ENCODE results near the gene SLC30A9.
A peak's percentile ranks its signal among the peaks of the same experiment; 100 is the strongest.

SLC30A9 gene

DNA sequence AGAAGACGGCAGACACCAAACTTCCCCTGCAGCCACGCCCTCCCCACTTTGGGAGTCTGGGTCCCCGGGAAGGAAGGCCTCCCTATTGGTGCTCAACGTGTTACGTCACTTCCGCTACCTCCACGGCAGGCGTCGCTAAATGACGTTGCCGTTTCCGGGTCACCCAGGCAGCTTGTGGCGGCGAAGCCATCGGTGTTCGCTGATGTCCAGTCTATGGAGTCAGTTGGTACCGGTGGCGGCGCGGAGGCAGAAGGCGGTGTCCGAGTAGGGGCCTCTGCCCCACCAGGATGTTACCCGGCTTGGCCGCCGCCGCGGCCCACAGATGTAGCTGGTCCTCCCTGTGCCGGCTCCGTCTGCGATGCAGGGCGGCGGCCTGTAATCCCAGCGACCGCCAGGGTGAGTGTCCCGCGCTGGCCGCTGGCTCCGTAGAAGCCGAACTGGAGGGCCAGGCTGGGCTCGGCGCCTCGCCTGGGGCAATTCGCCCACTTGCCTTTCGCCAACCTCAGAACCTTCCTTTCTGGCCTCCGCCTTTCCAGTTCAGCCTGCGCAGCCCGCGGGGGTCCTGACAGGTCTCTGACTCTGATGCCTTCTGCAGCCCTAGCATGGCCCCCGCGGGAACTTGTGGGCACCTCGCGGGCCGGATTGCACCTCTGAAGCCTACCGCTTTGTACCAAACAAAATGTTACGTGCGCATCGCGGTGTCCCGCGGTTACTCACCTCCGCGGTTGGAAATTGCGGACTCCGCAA lies at the start of gene SLC30A9:
Gene SLC30A9, plus strand, starts transcription at position 166 of the 747 bp plus-strand sequence. Its CDS starts 122 bp downstream, at position 288.
- DNase-seq (ENCODE audit: low spot score), result peak; percentile 87
- peak; percentile 52 for FAIRE-seq

DNA sequence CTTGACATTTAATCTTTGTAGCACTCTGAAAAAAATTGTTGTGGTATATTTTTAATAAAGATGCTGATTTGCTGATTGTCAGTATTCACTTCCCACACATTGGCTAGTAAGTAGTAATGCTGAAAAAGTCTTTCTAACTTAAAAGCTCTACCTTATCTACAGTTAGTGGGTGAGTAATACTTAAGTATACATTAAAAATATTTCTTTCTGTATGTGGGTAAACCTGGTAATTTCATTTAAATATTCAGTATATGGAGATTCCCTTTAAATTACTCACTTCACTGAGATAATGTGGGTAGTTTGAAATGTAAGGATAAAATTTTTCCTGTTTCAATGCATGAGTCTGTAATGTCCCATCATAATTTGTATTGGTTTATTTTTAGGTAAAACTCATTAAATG lies 49.5 kb upstream of the SLC30A9 start:
- no peak for FAIRE-seq
- DNase-seq (ENCODE audit: low spot score), result no peak

DNA sequence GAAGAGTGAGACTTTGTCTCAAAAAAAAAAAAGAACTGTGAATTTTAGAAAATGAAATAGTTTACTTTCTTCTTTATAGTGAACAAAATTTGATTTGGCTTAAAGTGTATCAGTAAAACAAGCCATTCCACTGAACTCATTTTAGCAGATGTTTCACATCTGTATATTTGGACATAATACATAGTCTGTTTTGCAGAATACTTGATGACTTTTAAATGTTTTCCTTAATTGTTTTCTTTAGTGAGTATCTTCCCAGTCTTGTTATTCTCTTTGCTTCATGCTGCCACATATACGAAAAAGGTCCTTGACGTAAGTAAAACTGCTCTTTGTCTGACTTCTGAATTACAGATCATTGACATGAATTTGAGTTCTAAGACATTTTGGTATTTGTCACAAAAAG lies 46.8 kb upstream of the SLC30A9 start:
- DNase-seq (ENCODE audit: low spot score), result no peak
- no peak for FAIRE-seq

DNA sequence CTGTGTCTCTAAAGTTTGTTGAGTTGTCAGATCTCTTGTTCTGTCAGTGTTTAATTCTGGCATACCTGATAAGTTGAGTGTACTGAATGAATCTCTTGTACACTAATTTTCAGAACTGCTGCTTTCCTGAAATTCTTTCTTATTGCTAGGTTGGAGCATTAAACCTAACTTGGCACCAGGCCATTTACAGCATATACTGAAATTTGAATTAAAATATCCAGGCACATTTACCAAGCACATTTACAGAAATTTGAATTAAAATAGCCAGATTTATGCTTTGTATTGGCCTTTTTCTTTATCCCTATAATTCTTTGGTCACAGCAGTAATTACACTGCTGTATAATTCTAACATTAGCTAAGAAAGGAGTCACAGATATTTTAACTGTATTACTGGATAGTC lies 46.2 kb upstream of the SLC30A9 start:
- no peak for DNase-seq (ENCODE audit: low spot score)
- FAIRE-seq, result no peak

DNA sequence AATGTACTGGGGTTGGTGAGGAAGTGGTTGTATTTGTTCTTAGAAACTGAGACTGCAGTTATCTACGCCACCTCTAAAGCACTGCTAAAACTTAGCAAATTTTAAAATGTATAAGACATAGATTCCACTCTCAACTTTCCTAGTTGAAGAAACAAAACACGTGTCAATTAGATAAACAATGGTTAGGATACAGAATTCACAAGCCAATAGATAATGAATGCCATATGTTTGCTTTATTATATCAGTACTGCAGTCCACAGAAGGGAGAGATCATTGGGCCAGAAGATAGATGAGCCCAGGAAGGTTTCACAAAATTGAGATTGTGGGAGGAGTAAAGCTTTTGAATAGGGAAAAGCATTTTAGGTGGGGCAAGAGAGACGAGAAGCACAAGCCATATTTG lies 40.8 kb upstream of the SLC30A9 start:
- no peak for DNase-seq (ENCODE audit: low spot score)
- no peak for FAIRE-seq

DNA sequence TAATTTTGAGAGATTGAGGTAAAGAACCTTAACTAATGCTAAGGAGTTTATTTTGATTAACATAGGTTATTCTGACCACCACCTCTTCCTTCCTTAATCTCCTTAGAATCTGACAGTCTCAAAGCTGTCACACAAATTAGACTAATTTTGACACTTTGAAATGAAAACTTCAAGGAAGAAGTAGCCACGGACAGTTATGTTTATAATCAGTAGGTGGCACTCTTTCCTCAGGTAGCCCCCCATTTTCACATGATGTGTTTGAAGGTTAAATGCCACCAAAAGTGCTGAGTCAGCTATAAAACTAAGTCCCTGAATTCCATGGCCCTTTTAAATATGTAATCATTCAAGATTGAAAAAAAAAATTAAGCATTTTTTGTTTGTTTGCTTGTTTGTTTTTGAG lies 32.7 kb upstream of the SLC30A9 start:
- DNase-seq (ENCODE audit: low spot score) (no peak), FAIRE-seq (no peak)

DNA sequence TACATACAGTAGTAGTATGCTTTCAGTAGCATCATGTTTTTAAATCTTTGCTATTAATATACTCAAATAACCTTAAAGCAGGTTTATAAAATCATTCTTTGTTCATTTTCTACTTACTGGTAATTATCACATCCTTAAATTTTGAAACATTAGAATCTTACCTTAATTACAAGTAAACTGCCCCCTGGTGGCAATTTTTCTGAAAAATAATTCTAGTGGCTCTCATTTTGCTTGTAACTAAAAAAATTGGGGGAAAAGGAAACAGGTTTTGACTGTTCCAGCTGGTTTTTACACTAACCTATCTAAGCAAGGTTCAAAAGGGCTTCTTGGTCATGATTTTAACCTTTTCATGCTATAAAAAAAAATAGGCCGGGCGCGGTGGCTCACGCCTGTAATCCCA lies 27.2 kb upstream of the SLC30A9 start:
- DNase-seq (ENCODE audit: low spot score) (no peak), FAIRE-seq (peak; percentile 57)

DNA sequence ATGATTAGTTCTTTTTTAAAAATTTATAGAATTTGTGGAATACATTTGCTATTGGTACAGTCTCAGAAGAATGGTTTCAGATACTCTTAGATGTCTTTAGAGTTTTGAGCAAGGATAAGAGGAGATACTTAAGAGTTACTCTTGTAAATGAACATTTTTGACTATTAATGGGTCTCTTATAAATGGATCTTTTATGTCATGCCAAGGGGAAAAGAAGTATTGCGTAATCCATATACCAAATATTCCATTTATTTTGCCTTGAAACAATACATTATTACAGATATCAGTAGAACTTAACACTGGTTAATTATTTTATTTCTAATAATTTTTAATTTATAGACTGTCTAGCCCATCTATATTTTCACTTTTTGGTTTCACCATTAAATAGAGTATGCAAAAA lies 25.9 kb upstream of the SLC30A9 start:
- no peak for DNase-seq (ENCODE audit: low spot score)
- no peak for FAIRE-seq

DNA sequence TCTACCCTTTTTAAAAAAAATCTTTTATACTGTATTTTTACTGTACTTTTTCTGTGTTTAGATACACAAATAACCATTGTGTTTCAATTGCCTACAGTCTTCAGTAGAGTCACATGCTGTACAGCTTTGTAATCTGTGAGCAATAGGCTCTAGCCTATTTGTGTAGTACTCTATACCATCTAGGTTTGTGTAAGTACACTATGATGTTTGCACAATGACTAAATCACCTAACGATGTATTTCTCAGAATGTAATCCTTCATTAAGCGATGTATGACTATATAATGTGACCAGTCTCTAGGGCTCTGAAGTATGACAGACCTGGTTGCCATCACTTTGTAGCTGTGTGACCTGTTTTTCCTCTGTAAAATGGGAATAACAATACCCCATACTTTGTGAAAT lies 22.9 kb upstream of the SLC30A9 start:
- FAIRE-seq, result no peak
- no peak for DNase-seq (ENCODE audit: low spot score)

DNA sequence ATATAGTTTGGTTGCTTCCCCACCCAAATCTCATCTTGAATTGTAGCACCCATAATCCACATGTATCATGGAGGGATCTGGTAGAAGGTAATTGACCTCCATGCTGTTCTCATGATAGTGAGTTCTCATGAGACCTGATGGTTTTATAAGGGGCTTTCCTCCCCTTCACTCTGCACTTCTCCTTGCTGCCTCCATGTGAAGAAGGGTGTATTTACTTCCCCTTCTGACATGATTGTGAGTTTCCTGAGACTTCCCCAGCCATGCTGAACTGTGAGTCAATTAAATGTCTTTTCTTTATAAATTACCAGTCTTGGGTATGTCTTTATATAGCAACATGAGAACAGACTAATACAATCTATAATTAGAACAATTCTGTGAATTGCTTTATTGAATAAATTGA lies 20.7 kb upstream of the SLC30A9 start:
- DNase-seq (ENCODE audit: low spot score), result no peak

DNA sequence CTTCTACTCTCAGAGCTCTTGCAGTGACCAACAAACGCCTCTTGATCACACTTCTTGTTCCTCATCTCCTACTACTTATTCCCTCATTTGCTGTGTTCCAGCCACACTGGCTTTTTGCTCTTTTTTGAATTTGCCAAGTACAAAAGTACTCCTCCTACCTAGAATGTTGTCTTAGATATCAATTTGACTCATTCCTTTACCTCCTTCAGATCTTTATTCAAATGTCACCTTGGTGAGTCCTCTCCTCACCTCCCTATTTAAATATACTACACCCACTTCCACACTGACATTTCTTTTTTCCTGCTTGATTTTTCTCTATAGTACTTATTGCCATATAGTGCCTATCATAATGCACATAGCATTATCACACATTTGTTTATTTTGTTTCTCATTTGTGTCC lies 15.0 kb upstream of the SLC30A9 start:
- FAIRE-seq, result no peak
- DNase-seq (ENCODE audit: low spot score), result no peak

More for the DNA sequence above, 20.7 kb upstream of the SLC30A9 start:
- no peak for FAIRE-seq

DNA sequence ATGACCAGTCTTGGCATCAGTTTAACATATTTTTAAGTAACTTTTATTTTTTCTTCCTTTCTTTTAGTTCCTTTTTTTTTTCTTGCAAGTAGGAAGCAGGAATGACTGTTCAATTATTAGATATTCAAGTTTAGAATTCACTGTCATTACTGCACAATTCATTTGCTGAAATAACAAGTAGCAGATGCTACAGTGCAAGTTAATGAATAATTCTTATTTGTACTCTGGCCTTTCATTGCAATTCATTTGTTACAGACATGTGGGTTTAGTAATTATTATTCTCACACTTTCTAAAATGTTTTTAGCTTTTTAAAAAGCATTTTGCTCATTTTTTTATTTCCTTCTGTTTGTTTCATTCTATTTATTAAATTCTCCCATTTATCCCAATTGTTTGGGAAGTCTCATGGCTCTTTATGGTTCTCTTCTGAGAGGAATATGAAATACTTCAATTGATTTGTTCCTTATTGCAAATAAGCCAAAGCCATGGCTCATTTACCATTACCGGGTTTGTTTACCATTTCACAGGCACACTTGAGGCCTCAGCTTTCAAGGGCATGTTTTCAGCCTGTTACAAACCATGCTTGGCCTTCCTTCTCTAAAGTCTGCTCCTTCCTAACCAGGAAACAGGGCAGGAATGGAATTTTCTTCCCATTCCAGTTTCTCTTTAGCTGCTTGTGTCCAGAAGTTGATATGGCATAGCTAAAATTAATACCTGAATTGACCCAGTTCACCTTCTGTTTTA lies 13.4 kb upstream of the SLC30A9 start:
- no peak for FAIRE-seq
- no peak for DNase-seq (ENCODE audit: low spot score)

DNA sequence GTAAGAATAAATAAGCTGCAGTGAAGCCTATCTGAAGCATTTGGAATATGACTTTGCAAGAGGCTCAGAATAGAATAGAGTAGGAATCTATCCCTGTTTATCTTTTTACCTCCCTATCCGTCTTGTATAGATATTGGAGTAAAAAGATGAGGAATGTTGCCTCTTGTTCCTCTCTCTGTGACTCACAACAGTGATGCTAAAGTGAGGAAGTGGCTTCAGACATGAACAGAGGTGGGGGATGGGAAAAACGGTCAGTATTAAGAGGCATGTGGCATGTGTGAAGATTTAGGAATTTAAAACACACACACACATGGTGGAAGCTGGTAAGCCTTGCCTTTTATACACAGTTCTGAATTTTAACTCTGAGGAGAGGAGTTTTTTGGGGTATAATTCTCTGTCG lies 12.6 kb upstream of the SLC30A9 start:
- FAIRE-seq (no peak), DNase-seq (ENCODE audit: low spot score) (no peak)

DNA sequence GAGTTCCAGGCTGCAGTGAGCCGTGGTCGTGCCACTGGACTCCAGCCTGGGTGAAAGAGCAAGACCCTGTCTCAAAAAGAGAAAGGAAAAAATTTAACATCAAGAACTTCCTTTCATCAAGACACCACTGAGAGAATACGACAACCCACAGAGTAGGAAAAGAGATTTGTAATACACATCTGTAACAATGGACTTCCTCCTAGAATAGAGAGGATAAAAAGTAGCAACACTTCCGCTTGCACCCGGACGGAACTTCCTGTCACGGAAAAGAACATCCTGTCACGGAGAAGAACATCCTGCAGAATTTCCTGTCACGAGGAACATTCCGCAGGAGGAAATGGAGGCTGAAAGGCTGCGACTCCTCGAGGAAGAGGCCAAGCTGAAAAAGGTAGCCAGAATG lies 8.9 kb upstream of the SLC30A9 start, which contains the start of gene DCAF4L1:
Gene DCAF4L1, plus strand, starts transcription at position 301 of the 400 bp plus-strand sequence. Its CDS starts 37 bp downstream, at position 338.
- no peak for DNase-seq (ENCODE audit: low spot score)
- no peak for FAIRE-seq

DNA sequence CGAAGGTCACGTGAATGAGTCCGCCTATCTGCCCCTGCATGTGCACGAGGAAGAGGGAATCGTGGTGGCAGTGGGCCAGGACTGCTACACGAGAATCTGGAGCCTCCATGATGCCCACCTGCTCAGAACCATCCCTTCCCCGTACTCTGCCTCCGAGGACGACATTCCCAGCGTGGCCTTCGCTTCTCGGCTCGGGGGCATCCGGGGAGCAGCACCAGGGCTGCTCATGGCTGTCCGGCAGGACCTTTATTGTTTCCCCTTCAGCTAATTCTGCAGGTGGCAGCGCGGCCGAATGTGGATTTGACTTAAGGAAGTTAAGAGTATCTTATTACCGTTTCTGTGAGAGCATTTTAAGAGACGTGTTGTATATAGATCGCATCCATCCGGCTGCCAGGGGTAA lies 7.6 kb upstream of the SLC30A9 start:
- DNase-seq (ENCODE audit: low spot score) (no peak), FAIRE-seq (no peak)

DNA sequence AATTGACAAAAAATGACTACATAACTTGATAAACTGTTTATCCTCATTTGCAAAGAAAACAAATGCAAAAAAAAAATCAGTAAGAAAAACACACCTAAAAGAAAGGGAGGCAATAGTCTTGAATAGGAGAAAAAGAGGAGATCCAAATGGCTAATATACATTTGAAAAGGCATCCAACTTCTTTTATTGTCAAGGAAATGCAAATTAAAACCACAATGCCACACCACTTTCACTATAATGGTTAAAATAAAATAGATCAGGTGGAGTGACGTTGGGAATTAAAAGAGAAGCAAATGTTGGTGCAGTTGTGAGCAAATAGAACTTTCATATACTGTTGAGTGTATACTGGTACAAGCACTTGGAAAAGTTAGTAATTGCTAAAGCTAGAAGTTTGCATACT lies 5.2 kb upstream of the SLC30A9 start:
- DNase-seq (ENCODE audit: low spot score) (no peak), FAIRE-seq (no peak)

DNA sequence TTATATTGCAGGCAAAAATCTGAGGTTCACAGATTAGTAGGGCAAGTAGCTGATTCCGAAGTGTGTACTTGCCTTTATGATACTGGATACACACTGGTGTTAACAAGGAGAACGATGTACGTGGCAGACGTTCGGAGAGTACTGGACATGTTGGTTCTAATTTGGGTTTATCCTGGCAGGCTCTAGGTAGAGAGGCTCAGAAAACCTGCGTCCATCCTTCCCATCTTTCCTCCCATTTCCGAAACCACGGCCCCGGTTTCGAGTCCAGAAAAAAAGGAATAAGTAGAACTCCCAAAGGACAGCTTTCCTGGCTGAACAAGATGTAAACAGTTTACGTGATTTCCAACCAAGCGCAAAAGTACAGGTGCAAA lies 351 bp upstream of the SLC30A9 start:
- DNase-seq (ENCODE audit: low spot score), result no peak
- no peak for FAIRE-seq

DNA sequence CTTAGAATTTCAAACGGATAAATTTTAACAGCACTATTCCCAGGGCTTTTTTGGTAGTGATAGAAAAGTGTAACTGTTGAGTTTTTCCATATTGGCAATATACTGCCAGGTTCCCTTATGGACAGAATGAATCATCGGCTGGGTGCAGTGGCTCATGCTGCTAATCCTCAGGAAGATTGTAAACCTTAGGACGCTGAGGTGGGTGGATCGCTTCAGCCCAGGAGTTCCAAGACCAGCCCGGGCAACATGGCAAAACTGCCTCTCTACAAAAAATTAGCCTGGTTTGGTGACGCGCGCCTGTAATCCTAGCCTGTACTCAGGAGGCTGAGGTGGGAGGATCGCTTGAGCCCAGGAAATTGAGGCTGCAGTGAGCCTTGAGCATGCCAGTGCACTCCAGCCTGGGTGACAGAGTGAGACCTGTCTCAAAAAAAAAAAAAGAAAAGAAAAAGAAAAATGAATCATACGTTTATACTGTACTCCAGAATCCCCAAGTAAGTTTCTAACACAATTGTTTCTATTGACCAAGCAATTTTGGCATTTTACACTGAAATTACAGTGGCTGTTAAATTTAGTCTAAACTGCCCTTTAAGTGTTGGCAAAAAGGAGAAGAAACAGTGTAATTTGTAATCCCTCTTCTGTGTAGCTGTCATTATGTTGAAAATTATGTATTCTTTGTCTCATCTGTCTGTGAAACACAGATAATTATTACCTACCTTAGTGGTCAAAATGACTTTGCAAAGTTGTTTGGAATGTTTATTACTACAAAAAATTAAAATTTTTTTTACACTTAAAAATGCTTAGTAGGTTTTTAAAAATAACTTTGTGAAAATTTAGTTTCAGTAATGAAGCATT lies 1.8 kb downstream of the SLC30A9 start:
- FAIRE-seq (peak; percentile 49), DNase-seq (ENCODE audit: low spot score) (peak; percentile 47)

DNA sequence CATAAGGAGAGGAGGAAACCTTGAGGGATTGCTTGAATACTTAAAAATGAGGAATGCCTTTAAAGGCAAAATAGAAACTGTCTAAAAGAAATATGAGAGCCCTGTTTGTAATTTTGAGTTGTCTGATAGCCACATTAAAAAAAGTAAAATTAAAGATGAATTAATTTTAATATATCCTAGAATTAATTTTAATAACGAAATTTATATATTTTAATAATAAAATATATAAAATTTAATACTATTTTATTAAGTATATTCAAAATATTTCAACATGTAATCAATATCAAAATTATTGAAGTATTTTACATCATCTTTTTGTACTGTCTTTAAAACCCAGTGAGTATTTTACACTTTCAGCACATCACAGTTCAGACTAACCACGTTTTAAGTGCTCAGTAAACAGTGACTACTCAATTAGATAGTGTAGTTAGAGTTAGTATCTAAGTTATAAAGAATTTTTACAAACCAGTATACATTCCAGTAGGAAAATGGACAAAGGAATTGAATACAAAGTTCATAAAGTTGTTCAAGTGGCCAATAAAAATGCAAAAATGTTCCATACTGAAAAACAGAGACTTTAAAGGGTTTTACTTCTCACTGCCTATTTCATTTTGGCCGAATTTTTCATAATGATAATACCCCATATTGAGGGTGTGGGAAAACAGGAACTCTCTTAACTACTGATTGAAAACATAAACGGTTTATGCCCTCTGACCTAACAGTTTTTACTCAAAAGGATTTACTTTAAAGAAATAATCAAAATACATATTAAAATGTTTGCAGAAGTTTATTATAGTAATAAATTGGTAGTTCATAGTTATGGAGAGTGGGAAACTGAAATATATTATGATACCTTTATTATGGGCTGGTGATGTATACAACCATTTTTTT lies 2.9 kb downstream of the SLC30A9 start:
- DNase-seq (ENCODE audit: low spot score) (no peak), FAIRE-seq (peak; percentile 76)

DNA sequence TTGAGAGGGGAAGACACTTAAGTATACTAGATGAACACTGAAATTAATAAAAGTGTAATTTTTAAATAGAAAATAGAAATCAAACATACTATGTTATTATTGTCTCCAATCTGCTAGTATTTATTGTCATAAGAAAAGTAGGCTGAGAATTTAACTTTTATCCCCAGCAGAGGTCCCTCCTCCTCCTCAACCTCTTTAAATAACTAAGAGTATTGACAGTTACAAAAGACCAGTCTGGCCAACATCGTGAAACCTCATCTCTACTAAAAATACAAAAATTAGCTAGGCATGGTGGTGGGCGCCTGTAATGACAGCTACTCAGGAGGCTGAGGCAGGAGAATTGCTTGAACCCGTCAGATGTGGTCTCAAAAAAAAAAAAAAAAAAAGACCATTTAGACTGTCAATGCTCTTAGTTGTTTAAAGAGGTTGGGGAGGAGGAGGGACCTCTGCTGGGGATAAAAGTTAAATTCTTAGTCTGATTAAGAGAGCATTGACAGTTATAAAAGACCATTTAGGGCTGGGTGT lies 4.2 kb downstream of the SLC30A9 start:
- FAIRE-seq (no peak), DNase-seq (ENCODE audit: low spot score) (no peak)

DNA sequence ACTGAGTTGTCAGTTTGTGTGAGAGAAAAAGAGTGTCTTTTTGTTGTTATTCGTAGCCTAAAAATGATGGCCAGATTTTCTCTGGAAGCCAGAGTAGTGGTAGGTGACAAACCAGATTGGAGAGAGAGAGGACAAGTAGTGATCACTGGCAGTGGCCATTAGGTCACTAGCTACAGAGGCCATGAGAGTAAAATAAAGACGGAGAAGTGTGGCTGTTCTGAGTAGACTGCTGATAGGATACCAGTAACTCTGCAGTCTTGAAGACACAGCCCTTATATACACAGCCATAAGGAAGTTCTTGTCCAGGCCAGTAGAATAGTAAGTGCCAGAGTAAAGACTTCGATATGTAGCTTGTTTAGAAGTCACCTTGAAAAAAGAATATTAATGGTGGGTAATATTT lies 7.7 kb downstream of the SLC30A9 start:
- FAIRE-seq (no peak), DNase-seq (ENCODE audit: low spot score) (no peak)
